GM19397 (cell line): ENCODE results near the gene SV2C.
"Not testable (repeated sequence)": the region's sequence is repeated elsewhere in the genome, so short reads cannot be mapped to it uniquely, and the experiment has no call there.

Experiments
- ATAC-seq: cut with Tn5 transposase; IDR thresholded peaks from one replicate; pipeline ENCODE4 v1.9.1; 2021; ENCODE audit warnings: mild to moderate bottlenecking, moderate library complexity; ENCODE audit not compliant: unreplicated experiment

The SV2C gene

DNA sequence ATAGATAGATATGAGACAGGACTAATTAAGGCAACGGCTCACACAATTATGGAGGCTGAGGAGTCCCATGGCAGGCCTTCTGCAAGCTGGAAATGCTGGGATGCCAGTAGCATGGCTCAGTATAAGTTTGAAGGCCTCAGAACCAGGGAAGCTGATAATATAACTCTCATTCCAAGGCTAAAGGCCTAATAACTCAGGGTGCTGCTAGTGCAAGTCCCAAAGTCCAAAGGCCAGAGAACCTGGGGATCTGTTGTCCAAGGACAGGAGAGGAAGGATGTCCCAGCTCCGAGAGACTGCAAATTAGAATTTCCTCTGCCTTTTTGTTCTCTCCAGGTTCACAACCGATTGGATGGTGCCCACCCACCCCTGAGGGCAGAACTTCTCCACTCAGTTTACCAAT is 114.5 kb downstream of the SV2C start:
- no peak for ATAC-seq

DNA sequence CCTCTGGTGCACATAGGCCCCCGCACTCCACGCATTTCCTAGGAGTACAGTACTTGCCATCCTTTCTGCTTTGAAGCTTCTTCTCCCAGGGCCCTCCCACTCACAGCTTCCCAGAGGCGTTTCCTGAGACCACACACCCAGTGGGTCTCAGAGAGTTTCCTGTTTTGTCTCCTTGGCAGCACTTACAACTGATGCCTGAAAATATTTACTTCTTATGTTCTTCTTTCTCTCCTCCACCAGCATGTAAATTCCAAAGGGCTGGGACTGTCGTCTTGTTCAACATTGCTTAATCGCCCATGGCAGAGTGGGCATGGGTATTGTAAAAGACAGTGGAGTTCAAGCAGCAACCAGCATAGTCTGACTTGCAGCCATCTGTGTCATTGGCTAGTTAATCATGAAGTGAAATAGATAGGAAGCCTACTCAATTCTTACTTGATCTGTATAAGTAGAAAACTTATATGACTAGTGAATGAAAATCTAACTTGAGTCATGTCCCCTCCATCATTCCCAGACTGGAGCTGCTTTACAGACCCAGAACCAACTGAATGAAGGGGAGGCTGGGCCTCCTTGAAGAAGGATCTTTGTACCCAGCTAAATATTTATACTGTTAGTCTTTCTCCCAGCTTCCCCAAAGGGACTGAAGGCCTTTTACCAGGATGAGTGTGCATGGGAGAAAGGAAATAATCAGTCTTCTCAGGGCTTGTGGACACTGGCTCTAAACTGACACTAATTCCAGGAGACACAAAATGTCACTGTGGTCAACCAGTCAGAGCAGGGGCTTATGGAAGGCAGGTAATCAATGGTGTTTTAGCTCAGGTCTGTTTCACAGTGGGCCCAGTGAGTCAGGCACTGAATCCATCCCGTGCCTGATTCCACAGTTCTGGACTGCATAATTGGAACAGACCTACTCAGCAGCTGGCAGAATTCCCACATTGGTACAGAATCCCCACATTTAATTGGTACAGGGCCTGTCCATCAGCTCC is 116.4 kb downstream of the SV2C start:
- ATAC-seq, result no peak

- no peak for ATAC-seq
These were observed 119.0 kb downstream of the SV2C start for GRCh38 chr5:76202182-76202581.

DNA sequence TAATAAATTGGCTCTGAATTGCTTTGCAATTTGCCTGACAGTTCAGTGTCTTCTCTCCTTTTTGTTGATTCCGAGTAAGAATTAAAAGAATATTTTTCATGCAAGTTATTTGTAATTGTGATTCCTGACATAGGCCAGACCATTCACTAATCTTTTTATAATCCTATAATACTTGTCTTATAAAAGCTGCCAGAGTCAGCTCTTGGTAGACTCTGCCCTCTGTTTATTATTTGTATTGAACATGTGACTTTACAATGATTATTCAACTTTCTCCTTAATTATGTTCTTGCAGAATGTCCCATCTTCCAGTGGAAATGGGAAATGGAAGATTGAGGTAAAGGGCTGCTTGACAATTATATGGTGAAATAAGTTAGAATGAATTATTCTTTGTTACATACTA is 121.0 kb downstream of the SV2C start:
- ATAC-seq, result no peak

- ATAC-seq, result no peak
These were observed 121.5 kb downstream of the SV2C start for GRCh38 chr5:76204713-76205112.

GRCh38 chr5:76207120-76207519 is 123.9 kb downstream of the SV2C start:
- ATAC-seq, result no peak

DNA sequence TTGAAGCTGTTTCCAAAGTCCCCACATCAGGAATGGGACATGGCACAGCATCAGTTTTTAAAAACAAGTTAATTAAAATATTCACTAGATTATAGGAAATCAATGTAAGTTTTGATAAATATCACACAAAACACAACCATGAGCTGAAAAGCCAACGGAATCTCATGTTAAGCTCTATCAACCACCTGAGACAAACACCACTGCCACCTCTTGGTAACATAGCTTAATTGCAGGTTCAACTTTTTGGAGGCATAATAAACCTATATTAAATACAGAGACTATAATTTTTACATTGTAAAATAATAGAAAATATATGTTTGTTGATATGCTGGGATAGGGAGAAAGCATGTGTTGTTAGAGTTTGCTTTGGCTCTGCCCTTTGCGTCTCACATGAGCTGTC is 126.1 kb downstream of the SV2C start:
- no peak for ATAC-seq

DNA sequence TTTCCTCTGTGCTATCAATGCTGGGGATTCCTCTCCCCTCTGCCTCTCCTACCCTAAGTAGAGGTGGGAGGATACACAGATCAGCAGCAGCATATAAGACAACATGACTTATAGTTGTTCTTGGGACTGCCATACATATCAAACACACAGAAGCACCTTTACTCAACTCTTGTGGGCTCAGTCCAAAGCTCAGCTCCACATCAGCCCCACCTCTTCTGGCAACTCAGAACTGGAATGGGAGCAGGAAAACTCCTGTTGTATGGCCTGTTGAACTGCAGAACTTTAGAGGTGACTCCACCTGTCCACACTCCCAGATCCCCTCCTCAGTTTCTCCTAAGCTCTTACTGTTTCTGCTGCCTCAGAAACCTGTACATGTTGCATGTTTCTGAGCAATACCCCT is 127.8 kb downstream of the SV2C start:
- no peak for ATAC-seq

DNA sequence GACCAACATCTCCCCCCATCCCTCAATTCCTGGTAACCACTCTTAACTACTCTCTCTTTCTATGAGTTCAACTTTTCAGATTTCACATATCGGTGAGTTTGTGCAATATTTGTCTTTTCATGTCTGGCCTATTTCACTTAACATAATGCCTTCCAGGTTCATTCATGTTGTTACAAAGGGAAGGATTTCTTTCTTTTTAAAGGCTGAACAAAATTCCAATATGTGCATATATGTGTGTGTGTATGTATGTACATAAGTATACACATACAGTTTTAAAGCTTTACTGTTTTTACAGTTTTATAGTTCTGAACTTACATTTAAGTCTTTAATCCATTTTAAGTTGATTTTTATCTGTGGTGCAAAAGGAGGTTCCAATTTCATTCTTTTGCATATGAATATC is 130.7 kb downstream of the SV2C start:
- ATAC-seq, result no peak

DNA sequence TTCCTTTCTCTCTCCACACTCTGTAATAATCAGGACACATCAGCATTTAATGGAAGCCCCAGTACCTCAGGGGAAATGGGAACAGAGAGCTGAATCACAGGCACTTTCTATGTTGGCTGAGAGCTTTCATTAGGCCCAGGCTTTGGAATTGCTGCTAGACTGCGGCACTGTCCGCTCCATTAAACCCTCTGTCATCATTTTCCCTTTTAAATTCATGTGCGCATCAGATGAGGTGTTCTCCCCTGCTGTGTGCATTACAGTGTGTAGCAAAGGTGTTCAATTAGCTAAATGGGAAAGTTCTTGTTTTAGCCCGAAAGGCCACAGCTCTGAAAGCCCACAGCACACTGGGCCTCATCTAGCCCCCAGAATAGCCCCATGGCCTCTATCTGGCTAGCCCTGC is 133.6 kb downstream of the SV2C start:
- ATAC-seq, result no peak

DNA sequence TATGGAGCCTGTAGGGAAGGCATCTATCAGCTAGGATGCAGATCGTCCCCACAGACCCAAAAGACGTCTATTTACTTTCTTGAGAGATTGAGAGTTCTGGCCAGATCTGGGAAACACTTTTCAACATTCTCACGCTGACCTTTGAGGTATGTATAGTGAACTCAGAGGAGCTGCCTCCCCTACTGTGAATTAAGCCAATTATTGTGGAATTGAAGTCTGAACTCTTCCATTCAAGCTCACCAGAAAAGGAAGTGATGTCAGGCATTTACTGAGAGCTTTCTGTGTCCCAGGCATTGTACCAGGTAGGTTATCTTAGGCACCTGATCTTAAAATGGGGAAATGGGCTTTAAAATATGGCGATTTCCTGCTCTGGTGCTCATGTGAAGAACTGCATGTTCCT is 136.5 kb downstream of the SV2C start:
- ATAC-seq, result no peak

- no peak for ATAC-seq
These were observed 138.1 kb downstream of the SV2C start for GRCh38 chr5:76221311-76221710.

GRCh38 chr5:76222318-76222717 is 139.1 kb downstream of the SV2C start:
- ATAC-seq, result no peak

- no peak for ATAC-seq
These were observed 140.5 kb downstream of the SV2C start for GRCh38 chr5:76223696-76224095.

- no peak for ATAC-seq
These were observed 141.7 kb downstream of the SV2C start for GRCh38 chr5:76224898-76225297.

GRCh38 chr5:76225336-76225735 is 142.2 kb downstream of the SV2C start:
- no peak for ATAC-seq

DNA sequence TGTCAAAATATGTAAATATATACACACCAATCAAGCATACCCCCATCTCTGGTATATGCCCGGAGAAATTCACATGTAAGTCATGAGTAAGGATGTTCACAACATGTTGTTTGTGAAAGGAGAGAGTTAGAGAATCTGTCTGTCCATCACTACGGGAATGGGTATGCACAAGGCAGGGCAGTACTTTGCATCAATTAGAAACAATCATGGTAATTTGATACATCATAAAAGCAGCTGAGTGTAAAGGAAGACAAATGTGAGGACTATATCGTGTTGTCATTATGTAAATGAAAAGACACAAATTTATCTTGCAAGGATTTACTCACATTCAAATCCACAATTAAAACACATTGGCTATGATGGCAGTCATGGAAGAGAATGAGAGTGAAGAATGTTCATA is 146.7 kb downstream of the SV2C start:
- ATAC-seq, result no peak

- no peak for ATAC-seq
These were observed 147.6 kb downstream of the SV2C start for GRCh38 chr5:76230711-76231285.

DNA sequence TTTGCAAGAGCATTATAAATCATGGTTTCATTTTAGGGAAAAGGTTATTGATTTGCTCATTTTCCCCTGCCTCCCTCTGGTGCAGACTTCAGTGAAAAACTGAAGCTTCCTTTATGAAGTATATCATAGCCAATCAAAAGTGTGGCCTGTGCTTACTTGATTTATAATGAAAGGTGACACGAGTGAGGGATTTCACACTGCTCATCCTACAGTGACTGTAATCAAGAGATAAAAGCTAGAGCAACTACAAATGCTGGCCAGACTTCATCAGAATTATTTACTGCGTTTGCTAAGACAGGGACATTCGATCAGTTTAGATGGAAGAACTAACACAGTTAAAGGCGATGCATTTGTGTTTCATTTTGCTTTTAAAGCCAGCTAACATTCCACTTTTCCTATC is 151.5 kb downstream of the SV2C start:
- ATAC-seq, result no peak

- no peak for ATAC-seq
These were observed 153.5 kb downstream of the SV2C start for GRCh38 chr5:76236684-76237083.

DNA sequence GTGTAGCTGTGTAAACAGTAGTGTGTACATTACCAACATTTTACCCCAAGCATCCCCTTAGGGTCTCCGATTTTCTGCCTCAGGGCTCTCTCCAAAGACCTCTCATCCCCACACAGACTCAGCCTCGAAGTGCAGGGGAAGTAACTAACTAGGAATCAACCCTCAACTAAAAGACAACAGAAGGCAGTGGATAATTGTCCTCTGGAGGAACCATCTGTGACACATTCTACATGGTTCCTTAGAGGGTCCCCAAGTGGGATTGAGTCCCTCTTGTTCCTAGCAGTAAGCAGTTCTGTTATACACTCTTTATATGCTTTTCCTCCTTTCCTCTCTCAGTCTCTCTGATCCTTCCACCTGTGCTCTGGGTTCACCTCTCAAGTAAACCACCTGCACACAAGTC is 157.2 kb downstream of the SV2C start:
- no peak for ATAC-seq

DNA sequence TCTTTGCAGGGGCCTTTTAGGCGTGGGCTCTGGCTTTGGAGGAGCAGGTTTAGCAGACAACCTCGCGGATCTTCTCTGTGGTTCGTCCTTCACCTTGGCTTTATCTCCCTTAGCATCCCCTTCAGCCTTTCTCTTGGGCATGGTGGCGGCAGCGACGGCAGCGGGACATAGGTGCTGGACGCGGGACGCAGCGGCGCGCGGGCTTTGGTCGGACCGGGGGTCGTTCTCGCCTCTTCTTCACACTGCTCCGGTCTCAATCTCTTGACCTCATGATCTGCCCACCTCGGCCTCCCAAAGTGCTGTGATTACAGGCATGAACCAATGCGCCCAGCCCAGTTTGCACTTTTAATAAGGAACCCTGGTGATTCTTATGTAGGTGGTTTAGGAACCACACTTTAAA is 159.0 kb downstream of the SV2C start:
- ATAC-seq, result not testable (repeated sequence)
